Naive thymus-derived CD8-positive, alpha-beta T cell (primary cell): ENCODE results near the gene ITPA. TPM values are rescaled to one million over a fixed set of nuclear protein-coding genes. Genes with fewer than 3 reads are reported as not detected.
"Not testable (repeated sequence)": the region's sequence is repeated elsewhere in the genome, so short reads cannot be mapped to it uniquely, and the experiment has no call there.

Experiments used
- ATAC-seq, 2 donors: fragments of 150-1000 bp; cut with Tn5 transposase in 1 of 2; sonication (Bioruptor Pico), chemical (Tn5 transposase) in 1 of 2; 1 replicate in 1 of 2; 2 replicates in 1 of 2; pipeline ENCODE4 v1.10.0; 2021; ENCODE audit warnings: mild to moderate bottlenecking in 2 of 2, moderate library complexity in 2 of 2
- POLR2A ChIA-PET: fragments of 350-600 bp; sonication (Branson Sonifier 250); formaldehyde crosslinking; loops from one replicate; lab custom pipeline; 2021; ENCODE audit warnings: antibody characterized with exemption; lab: Charles Lee
- DNase-seq, 10 donors: peaks; one replicate each; pipeline versions ENCODE4 v3.0.0 to v3.0.0-alpha.2; 2020 to 2022
- H3K27ac Mint-ChIP-seq, 10 donors: one replicate each; pipeline ENCODE4 v1.8.0; 2020 to 2022; ENCODE audit warnings: mild to moderate bottlenecking in 10 of 10, mixed read lengths in 10 of 10, moderate library complexity in 4 of 10, inconsistent platforms in 1 of 10
- H3K27me3 Mint-ChIP-seq, 5 donors: one replicate each; pipeline ENCODE4 v1.8.0; 2021 to 2022; ENCODE audit warnings: mixed read lengths in 5 of 5
- H3K36me3 Mint-ChIP-seq, 3 donors: one replicate each; pipeline ENCODE4 v1.8.0; 2020 to 2022; ENCODE audit warnings: mixed read lengths in 3 of 3, mild to moderate bottlenecking in 2 of 3, inconsistent platforms in 1 of 3
- H3K4me1 Mint-ChIP-seq, 4 donors: one replicate each; pipeline ENCODE4 v1.8.0; 2021 to 2022; ENCODE audit warnings: mixed read lengths in 4 of 4
- H3K4me3 Mint-ChIP-seq, 10 donors: one replicate each; pipeline ENCODE4 v1.8.0; 2020 to 2022; ENCODE audit warnings: mild to moderate bottlenecking in 10 of 10, mixed read lengths in 10 of 10, moderate library complexity in 6 of 10, inconsistent platforms in 1 of 10
- H3K9me3 Mint-ChIP-seq, 9 donors: one replicate each; pipeline ENCODE4 v1.8.0; 2020 to 2022; ENCODE audit warnings: mixed read lengths in 9 of 9, mild to moderate bottlenecking in 3 of 9, inconsistent platforms in 1 of 9, moderate library complexity in 1 of 9
- polyA plus RNA-seq, 3 donors: library from polyadenylated mRNA; unstranded; fragments of 300-500 nt; fragmentation: Illumina TruSeq; gene quantifications; one replicate each; pipeline ENCODE4 v1.2.3, GENCODE V29; 2021
- total RNA-seq, 8 experiments: library from RNA in 2 of 8; stranded (reverse) in 2 of 8; gene quantifications; one replicate each; pipeline ENCODE4 v1.2.3 and lab custom pipeline; 2021 to 2026

Gene ITPA
- total and polyA plus RNA-seq, 5 experiments from 2014 or later, result 46.2 to 72.9 (median 56.9) TPM

DNA sequence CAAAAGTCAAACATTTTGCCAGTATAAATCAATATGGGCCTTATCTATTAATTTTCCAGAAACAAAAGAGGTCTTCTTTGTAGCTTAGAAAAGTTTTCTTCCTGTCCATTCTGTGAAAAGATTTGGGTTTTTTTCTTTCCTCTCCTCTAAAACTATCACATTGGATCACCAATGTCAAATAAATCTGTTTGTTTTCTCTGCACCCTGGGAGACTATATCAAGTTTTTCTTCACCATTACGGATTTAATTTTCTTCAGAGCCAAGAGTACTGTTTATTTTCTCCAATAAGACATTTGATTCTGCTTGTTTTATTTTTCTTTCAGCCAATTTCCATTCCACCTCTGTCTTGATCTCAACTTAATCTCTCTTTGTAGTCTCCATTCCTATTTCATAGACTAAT is 34.0 kb upstream of the ITPA start:
- no peak for ATAC-seq
- Mint-ChIP-seq H3K9me3 (no peaks in the 10 kb centered on the region), H3K27ac (no peak overlapping the region), H3K4me3 (peak overlapping the region in 8 of 10 donors; percentile 4 to 84 (median 34)), H3K4me1 (peaks cover 11 to 25% (median 20%) of the 10 kb centered on the region in 4 donors), H3K36me3 (peaks cover 0 to 2% (median 0%) of the 10 kb centered on the region in 3 donors), H3K27me3 (peaks cover 0 to 11% (median 0%) of the 10 kb centered on the region in 5 donors)
- no peak for DNase-seq
- POLR2A ChIA-PET, result interaction anchor here (0.6 kb wide), 1 partner anchor 82 kb away, joined by 7 read pairs; no protein-coding TSS in a partner anchor

DNA sequence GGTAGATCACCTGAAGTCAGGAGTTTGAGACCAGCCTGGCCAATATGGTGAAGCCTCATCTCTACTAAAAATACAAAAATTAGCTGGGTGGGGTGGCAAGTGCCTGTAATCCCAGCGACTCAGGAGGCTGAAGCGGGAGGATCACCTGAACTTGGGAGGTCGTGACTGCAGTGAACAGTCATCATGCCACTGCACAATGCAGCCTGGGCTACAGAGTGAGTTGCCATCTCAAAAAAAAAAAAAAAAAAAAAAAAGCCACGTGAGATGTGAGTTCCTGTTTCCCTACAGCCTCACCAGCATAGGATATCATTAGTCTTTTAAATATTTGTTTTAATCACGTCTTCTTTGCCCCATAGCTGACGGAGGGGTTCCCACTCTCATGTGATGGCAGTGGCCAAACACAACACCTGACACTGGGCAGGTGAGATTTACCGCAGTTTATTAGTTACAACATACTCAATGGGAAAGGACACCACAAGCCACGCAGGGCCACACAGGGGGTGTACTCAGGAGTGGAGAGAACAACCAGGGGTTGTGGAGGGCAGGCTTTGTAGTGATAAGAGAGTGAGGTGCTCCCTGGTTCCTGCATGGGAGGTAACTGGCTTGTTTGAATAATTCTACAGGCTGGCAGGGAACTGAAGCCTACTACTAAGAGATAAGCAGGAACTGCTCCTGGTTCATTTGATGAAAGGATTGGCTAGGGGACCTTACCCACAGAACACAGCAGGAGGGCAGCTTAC is 31.4 kb upstream of the ITPA start:
- H3K4me1 Mint-ChIP-seq, result peaks cover 7 to 14% (median 10%) of the 10 kb centered on the region in 4 donors
- POLR2A ChIA-PET, result no interaction called here

DNA sequence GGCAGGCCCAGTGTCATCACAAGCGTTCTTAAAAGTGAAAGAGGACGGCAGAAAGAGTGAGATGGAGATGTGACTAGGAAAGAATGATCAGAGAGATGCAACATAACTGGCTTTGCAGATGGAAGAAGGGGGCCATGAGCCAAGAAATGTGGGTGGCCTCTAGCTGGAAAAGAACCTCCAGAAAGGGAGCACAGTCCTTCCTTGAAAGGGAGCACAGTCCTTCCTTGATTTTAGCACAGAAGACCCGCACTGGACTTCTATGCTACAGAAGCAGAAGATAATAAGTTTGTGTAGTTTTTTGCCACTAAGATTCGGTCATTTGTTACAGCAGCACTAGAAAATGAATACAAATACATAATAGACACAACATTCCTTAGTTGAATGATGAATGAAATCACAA is 29.0 kb upstream of the ITPA start:
- H3K4me3 Mint-ChIP-seq, result no peak overlapping the region
- POLR2A ChIA-PET, result no interaction called here
- no peak for DNase-seq

More for the DNA sequence above, 31.4 kb upstream of the ITPA start:
- ATAC-seq (no peak), DNase-seq (no peak)
- H3K27me3 Mint-ChIP-seq, result peaks cover 0 to 8% (median 0%) of the 10 kb centered on the region in 5 donors
- H3K9me3 Mint-ChIP-seq, result no peaks in the 10 kb centered on the region
- H3K36me3 Mint-ChIP-seq, result peaks cover 0 to 2% (median 0%) of the 10 kb centered on the region in 3 donors
- H3K4me3 Mint-ChIP-seq, result peak overlapping the region in 1 of 10 donors; percentile 58
- H3K27ac Mint-ChIP-seq, result peak overlapping the region in 1 of 10 donors; percentile 18

DNA sequence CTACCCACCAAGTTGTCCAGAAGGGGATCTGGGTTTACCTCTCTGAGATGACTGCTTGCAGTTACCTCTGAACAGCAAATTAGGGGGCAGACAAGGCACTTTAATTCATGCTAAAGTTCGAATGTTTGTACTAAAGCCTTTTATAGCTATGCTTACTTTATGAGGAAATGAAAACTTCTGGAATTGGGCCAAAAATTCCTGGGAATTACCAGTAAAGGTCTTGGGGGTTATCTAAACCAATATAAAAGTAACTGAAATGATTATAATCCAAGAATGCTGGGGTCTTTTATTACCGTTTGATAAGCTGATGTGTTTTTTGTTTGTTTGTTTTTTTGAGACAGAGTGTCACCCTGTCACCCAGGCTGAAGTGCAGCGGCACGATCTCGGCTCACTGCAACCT is 28.0 kb upstream of the ITPA start:
- no peaks in the 10 kb centered on the region for H3K27me3 Mint-ChIP-seq
- POLR2A ChIA-PET, result interaction anchor here (1.0 kb wide), 1 partner anchor 60 kb away, joined by 3 read pairs; no protein-coding TSS in a partner anchor
- no peak overlapping the region for H3K27ac Mint-ChIP-seq
- H3K4me3 Mint-ChIP-seq, result no peak overlapping the region
- ATAC-seq (no peak), DNase-seq (no peak)
- H3K9me3 Mint-ChIP-seq, result no peaks in the 10 kb centered on the region
- H3K4me1 Mint-ChIP-seq, result no peaks in the 10 kb centered on the region
- peaks cover 0 to 5% (median 0%) of the 10 kb centered on the region in 3 donors for H3K36me3 Mint-ChIP-seq

More for the DNA sequence above, 29.0 kb upstream of the ITPA start:
- no peaks in the 10 kb centered on the region for H3K9me3 Mint-ChIP-seq
- ATAC-seq, result no peak
- peaks cover 0 to 2% (median 0%) of the 10 kb centered on the region in 4 donors for H3K4me1 Mint-ChIP-seq
- H3K27me3 Mint-ChIP-seq, result peaks cover 0 to 1% (median 0%) of the 10 kb centered on the region in 5 donors
- no peak overlapping the region for H3K27ac Mint-ChIP-seq
- peaks cover 0 to 1% (median 0%) of the 10 kb centered on the region in 3 donors for H3K36me3 Mint-ChIP-seq

DNA sequence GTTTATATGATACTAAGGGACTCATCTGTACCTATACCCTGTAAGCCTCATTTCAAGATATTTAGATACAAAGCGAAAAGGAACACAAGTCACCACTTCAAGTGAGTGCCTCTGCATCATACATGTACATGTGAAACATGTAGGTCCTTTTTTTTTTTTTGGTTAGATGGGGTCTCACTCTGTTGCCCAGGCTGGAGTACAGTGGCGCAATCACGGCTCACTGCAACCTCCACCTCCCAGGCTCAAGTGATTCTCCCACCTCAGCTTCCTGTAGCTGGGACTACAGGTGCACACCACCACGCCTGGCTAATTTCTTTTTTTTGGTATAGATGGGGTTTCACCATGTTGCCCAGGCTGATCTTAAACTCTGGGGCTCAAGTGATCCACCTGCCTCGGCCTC is 26.9 kb upstream of the ITPA start:
- not testable (repeated sequence) for H3K27me3 Mint-ChIP-seq, H3K36me3 Mint-ChIP-seq, ATAC-seq, H3K4me3 Mint-ChIP-seq, H3K9me3 Mint-ChIP-seq, H3K4me1 Mint-ChIP-seq, DNase-seq, H3K27ac Mint-ChIP-seq
- POLR2A ChIA-PET, result interaction anchor here (0.7 to 1.0 kb wide), 2 partner anchors 29 to 62 kb away, joined by 3 to 4 read pairs; no protein-coding TSS in a partner anchor

DNA sequence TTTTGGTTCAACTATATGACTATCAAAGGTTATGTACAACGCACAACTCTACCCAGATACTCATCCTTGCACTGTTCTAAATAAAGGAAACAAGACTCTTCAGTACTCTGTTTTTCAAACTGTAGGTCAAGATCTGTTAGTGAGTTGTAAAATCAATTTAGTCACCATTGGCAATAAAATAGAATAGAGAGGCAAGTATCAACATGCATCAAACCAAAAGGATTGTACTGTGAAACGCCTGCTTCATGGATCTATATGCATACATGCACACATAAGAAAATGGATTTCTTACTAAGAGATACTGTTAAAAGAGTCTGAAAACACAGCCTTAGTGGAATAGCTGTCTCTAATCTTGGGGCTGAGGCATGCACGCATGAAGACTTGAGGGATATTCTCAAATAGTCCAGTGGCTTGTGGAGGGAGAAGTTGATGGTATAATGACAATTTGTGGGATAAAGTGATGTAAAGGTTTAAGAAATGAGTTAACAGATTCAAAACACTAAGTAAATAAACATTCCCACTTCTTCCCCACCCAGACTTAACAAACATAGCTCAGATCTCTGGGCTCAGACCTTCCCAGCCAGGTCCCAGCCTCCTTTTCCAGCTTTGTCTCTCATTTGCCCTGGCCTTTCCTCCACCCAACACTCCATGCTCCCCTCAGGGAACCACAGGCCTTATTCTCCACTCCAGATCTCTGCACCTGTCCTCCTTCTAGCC is 25.2 kb upstream of the ITPA start:
- H3K27ac Mint-ChIP-seq, result peak overlapping the region in 2 of 10 donors; percentile 7 to 49
- H3K4me3 Mint-ChIP-seq, result no peak overlapping the region
- no peaks in the 10 kb centered on the region for H3K9me3 Mint-ChIP-seq
- H3K27me3 Mint-ChIP-seq, result no peaks in the 10 kb centered on the region
- POLR2A ChIA-PET, result interaction anchor here (0.6 kb wide), 3 partner anchors 46 to 653 kb away, joined by 3 read pairs; no protein-coding TSS in a partner anchor
- no peaks in the 10 kb centered on the region for H3K4me1 Mint-ChIP-seq
- DNase-seq, result no peak
- H3K36me3 Mint-ChIP-seq, result peaks cover 0 to 12% (median 0%) of the 10 kb centered on the region in 3 donors
- no peak for ATAC-seq

DNA sequence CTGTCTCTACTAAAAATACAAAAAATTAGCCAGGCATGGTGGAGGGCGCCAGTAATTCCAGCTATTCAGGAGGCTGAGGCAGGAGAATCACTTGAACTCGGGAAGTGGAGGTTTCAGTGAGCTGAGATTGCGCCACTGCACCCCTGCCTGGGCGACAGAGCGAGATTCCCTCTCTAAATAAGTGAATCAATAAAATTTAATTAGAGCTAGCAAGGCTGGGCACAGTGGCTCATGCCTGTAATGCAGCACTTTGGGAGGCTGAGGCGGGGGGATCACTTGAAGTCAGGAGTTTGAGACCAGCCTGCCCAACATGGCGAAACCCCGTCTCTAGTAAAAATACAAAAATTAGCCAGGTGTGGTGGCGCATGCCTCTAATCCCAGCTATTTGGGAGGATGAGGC is 21.4 kb upstream of the ITPA start:
- H3K27ac Mint-ChIP-seq, DNase-seq, POLR2A ChIA-PET, ATAC-seq, H3K27me3 Mint-ChIP-seq, H3K4me3 Mint-ChIP-seq, H3K4me1 Mint-ChIP-seq, H3K9me3 Mint-ChIP-seq: not testable (repeated sequence)
- H3K36me3 Mint-ChIP-seq, result peaks cover 0 to 46% (median 4%) of the 10 kb centered on the region in 3 donors

DNA sequence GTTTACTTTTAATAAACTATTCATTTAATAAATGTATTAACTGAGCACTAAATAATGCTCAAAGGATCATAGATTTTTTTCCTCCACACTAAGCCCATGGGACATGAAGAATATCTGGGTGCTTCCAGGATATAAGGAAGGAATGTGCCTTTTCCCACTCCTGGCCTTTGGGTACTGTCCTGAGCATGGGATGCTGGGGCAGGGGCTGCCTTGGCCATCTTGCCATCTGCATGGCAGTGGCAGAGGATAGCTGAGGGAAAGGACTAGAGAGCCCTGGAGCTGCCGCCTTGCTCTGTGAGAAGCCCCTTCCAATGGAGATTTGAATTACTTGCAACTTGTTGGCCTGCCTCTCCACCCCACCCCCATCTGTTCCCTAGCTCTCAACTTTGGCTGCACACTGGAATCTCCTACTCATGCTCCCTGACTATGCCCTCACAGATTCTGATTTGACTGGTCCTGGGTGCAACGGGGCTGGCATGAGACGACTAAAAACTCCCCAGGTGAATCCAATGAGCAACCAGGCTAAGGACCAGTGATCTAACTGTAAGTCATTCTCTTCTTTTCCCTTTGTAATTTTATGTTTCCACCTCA is 20.4 kb upstream of the ITPA start:
- peak overlapping the region in 7 of 10 donors; percentile 19 to 78 (median 58) for H3K27ac Mint-ChIP-seq

DNA sequence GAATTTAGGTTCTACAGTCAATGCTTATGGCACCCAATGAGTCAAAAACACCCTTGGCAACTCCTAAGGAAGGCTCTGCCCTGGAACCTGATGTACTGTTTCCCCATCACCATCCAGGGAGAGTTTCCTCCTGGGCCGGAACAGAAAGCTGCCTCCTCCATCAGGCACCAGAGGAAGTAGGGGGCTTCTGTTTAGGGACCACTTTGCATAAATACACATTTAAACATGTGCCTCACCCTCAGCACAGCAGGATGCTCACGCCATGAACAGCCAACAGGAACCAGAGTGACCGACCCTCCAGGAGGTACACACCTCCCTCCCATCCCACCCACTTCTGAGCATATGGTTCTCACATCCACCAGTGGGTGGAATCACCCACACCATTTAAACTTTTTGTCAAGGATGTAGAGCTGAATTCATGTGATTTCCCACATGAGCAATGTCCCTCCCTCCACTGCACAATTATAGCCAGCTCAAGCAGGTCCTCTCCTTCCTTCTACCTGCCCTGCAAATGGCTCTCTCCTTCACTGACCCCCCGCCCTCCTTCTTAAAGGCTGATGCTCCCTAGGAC is 19.7 kb upstream of the ITPA start:
- H3K4me3 Mint-ChIP-seq, result no peak overlapping the region
- peak overlapping the region in 8 of 10 donors; percentile 41 to 80 (median 62) for H3K27ac Mint-ChIP-seq
- DNase-seq (no peak), ATAC-seq (no peak)
- peaks cover 0 to 9% (median 1%) of the 10 kb centered on the region in 4 donors for H3K4me1 Mint-ChIP-seq
- peaks cover 0 to 63% (median 5%) of the 10 kb centered on the region in 3 donors for H3K36me3 Mint-ChIP-seq
- H3K9me3 Mint-ChIP-seq, result no peaks in the 10 kb centered on the region
- POLR2A ChIA-PET, result no interaction called here
- no peaks in the 10 kb centered on the region for H3K27me3 Mint-ChIP-seq

More for the DNA sequence above, 20.4 kb upstream of the ITPA start:
- Mint-ChIP-seq H3K36me3 (peaks cover 0 to 56% (median 5%) of the 10 kb centered on the region in 3 donors), H3K27me3 (no peaks in the 10 kb centered on the region), H3K9me3 (no peaks in the 10 kb centered on the region), H3K4me1 (peaks cover 0 to 9% (median 0%) of the 10 kb centered on the region in 4 donors), H3K4me3 (no peak overlapping the region)
- ATAC-seq (no peak), DNase-seq (no peak)
- POLR2A ChIA-PET, result interaction anchor here (1.0 kb wide), 1 partner anchor 14 kb away, joined by 3 read pairs; no protein-coding TSS in a partner anchor

DNA sequence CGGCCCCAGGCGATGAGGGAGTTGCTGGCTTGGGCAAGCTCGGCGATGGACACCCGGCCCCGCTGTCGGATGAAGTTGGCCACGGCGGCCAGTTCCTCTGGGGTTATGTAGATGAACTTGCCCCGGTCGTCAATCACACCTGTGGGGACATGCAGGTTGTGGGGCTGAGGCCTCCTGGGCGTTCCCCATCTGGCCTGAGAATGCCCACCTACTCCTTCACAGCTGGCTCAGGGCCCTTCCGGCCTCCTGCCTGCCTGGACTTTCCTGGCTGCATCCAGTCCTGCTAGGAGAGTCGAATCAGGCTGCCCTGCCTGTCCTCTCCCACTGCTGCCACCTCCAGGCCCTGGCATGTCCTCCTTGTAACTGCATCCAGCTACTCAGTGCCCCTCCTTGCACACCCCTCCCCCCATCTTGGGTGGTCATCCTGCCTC is 18.6 kb upstream of the ITPA start:
- peak overlapping the region in 4 of 10 donors; percentile 10 to 73 (median 35) for H3K27ac Mint-ChIP-seq
- no peak overlapping the region for H3K4me3 Mint-ChIP-seq
- POLR2A ChIA-PET, result no interaction called here
- DNase-seq (peak in 1 of 10 donors; percentile 46), ATAC-seq (no peak)
- H3K36me3 Mint-ChIP-seq, result peaks cover 0 to 73% (median 11%) of the 10 kb centered on the region in 3 donors
- H3K4me1 Mint-ChIP-seq, result peaks cover under 1 to 12% (median 9%) of the 10 kb centered on the region in 4 donors
- H3K27me3 Mint-ChIP-seq, result no peaks in the 10 kb centered on the region
- H3K9me3 Mint-ChIP-seq, result no peaks in the 10 kb centered on the region

DNA sequence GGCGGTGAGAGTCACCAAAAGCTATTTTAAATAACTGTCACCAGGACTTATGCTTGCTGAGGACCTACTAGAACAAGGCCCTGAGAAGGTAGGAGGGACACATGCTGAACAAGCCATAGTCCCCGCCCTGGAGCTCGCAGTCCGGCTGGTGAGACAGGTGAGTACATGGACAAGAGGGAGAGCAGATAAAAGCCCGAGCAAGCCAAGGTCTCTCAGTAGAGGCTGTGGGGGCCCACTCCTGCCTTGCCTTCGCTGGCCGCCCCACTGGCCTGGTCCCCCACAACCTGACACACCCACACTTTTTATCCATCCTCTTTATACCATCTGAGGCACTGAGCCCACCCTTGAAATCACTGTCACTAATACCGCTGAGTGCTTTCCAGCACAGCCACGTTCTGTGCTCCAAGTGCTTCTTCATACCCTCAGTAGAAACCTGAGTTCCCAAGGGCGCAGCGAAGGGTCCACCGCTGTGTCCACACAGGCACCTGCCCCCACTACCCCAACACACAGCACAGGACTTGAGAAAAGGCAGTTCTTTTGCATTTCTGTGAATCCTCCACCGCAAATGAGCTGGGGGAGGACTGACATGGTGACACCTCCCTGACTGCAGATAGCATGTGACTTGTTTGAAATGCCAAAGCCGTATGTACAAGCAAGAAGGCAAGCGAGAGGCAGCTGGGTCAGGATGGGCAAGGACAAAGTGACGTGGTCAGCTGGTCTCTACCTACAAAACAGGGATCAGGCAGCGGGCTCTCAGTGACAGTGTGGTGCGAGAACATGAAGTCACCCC is 16.9 kb upstream of the ITPA start:
- Mint-ChIP-seq H3K36me3 (peaks cover 0 to 81% (median 18%) of the 10 kb centered on the region in 3 donors), H3K4me1 (peaks cover 3 to 17% (median 14%) of the 10 kb centered on the region in 4 donors), H3K27me3 (no peaks in the 10 kb centered on the region), H3K4me3 (no peak overlapping the region), H3K27ac (peak overlapping the region in 7 of 10 donors; percentile 48 to 91 (median 53)), H3K9me3 (no peaks in the 10 kb centered on the region)
- ATAC-seq, result no peak
- POLR2A ChIA-PET, result interaction anchor here (0.6 to 2.4 kb wide), 4 partner anchors 11 to 101 kb away, joined by 4 to 7 read pairs (median 6); no protein-coding TSS in a partner anchor
- no peak for DNase-seq
